ENCODE results near the gene PCNA.

DNA sequence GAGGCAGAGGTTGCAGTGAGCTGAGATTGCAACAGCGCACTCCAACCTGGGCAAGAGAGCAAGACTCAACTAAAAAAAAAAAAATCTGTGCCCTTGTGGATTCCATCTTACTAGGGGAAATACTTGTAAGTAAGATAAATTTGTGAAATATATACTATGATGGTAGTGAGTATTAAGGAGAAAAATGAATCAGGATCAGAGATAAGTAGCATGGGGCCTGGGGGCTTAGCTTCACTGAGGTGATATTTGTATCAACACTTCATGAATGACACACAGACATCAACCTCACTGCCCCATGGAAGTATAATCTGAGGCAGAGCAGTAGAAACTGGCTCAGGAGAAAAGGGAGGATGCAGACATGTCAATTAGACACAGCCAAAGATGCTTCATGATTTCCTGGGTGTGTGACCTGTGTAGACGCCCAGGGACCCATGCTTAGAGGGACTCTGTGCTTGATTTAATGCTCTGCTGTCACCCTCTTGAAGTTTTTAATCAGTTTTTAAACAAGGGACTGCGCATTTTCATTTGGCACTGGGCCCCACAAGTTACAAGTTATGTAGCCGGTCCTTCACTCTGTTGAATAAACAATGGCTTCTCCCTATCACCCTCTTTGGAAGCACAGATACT is 41.9 kb downstream of the PCNA start:
- TF ChIP-seq, protein P1, sequence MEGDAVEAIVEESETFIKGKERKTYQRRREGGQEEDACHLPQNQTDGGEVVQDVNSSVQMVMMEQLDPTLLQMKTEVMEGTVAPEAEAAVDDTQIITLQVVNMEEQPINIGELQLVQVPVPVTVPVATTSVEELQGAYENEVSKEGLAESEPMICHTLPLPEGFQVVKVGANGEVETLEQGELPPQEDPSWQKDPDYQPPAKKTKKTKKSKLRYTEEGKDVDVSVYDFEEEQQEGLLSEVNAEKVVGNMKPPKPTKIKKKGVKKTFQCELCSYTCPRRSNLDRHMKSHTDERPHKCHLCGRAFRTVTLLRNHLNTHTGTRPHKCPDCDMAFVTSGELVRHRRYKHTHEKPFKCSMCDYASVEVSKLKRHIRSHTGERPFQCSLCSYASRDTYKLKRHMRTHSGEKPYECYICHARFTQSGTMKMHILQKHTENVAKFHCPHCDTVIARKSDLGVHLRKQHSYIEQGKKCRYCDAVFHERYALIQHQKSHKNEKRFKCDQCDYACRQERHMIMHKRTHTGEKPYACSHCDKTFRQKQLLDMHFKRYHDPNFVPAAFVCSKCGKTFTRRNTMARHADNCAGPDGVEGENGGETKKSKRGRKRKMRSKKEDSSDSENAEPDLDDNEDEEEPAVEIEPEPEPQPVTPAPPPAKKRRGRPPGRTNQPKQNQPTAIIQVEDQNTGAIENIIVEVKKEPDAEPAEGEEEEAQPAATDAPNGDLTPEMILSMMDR (IDR thresholded peaks at IDR 0.05 in 2 of 3, conservative IDR thresholded peaks at IDR 0.05 in 1 of 3; ENCODE audit: control insufficient read depth in 2 of 3, extremely low read depth in 1 of 3, insufficient read depth in 1 of 3, low read depth in 3 of 3, low read length in 3 of 3), result no peak
- TF ChIP-seq, protein P2, sequence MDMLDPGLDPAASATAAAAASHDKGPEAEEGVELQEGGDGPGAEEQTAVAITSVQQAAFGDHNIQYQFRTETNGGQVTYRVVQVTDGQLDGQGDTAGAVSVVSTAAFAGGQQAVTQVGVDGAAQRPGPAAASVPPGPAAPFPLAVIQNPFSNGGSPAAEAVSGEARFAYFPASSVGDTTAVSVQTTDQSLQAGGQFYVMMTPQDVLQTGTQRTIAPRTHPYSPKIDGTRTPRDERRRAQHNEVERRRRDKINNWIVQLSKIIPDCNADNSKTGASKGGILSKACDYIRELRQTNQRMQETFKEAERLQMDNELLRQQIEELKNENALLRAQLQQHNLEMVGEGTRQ (IDR thresholded peaks at IDR 0.05; ENCODE audit: borderline replicate concordance, low read depth, low read length), result no peak
- TF ChIP-seq POLR2AphosphoS5 (IDR thresholded peaks at IDR 0.05; ENCODE audit: low read length) (no peak), RAD51 (IDR thresholded peaks at IDR 0.05) (no peak)
